K562 (cell line): Measurements from ENCODE around the gene LTBP2. TPM values are rescaled to one million over a fixed set of nuclear protein-coding genes. Genes with fewer than 3 reads are reported as not detected.

ENCODE experiments used
- ATAC-seq: fragments of 200-7000 bp; cut with Tn5 transposase; 3 replicates; pipeline ENCODE4 v1.9.1; 2020; ENCODE audit warnings: moderate library complexity
- BruUV-seq: library from RNA; stranded (reverse); fragments of 400-500 nt; replicated peaks from 2 replicates; lab custom pipeline; 2021; lab: Mats Ljungman, UMichigan
- CTCF ChIA-PET: fragments of 300-600 bp; formaldehyde crosslinking; extraction: SDS; loops from one replicate; lab custom pipeline; 2021; ENCODE audit warnings: low intra/inter-chr PET ratio; lab: Yijun Ruan, JAX
- POLR2A ChIA-PET: fragments of 300-600, 350-650 bp; sonication (Branson Sonifier 250); formaldehyde crosslinking; extraction: SDS; loops from one replicate; lab custom pipeline; 2021; ENCODE audit warnings: antibody characterized with exemption, inconsistent platforms; lab: Yijun Ruan, JAX
- DNase-seq, 4 experiments: peaks; one replicate each; pipeline versions ENCODE4 v3.0.0 to v3.0.0-alpha.2; 2011 to 2018; ENCODE audit warnings: low spot score in 3 of 4, mixed read lengths in 3 of 4; ENCODE audit errors: extremely low read depth in 1 of 4
- FAIRE-seq: peaks from 2 replicates; lab custom pipeline; 2011; peaks lifted over from hg19 to GRCh38; lab: Jason Lieb, UNC
- H2AFZ ChIP-seq: 2 replicates; pipeline ENCODE4 v1.6.0; 2011; ENCODE audit warnings: low read depth, low read length, control low read depth, inconsistent platforms
- H3K27ac ChIP-seq: fragments of 200-600 bp; 3 replicates; pipeline ENCODE4 v1.8.0; 2011; ENCODE audit warnings: low read depth, mild to moderate bottlenecking, control low read depth, inconsistent platforms, low read length, moderate library complexity, mixed read lengths; ENCODE audit errors: extremely low read depth
- H3K27me3 ChIP-seq, 2 experiments: fragments of 300-600 bp in 1 of 2; 2 replicates in 1 of 2; 3 replicates in 1 of 2; pipeline versions ENCODE4 v1.6.0 to v1.8.0; 2011; ENCODE audit warnings: inconsistent platforms in 2 of 2, low read length in 2 of 2, mild to moderate bottlenecking in 1 of 2, mixed read lengths in 1 of 2, moderate library complexity in 1 of 2; ENCODE audit not compliant: control insufficient read depth in 2 of 2, insufficient read depth in 2 of 2
- H3K36me3 ChIP-seq: fragments of 300-600 bp; 3 replicates; pipeline ENCODE4 v1.8.0; 2011; ENCODE audit warnings: mild to moderate bottlenecking, low read length, inconsistent platforms; ENCODE audit not compliant: control insufficient read depth, insufficient read depth
- H3K4me1 ChIP-seq, 2 experiments: fragments of 200-600 bp in 1 of 2; replicated peaks in 1 of 2; 2 replicates in 1 of 2; 3 replicates in 1 of 2; pipeline versions ENCODE4 v1.5.1 to v1.8.0; 2011; ENCODE audit warnings: inconsistent platforms in 2 of 2, low read length in 2 of 2, mild to moderate bottlenecking in 1 of 2, mixed read lengths in 1 of 2, moderate library complexity in 1 of 2; ENCODE audit not compliant: control insufficient read depth in 2 of 2, insufficient read depth in 2 of 2
- H3K4me2 ChIP-seq: 2 replicates; pipeline ENCODE4 v1.6.1; 2011; ENCODE audit warnings: low read length, control low read depth, inconsistent platforms, mixed read lengths; ENCODE audit not compliant: insufficient read depth
- H3K4me3 ChIP-seq: fragments of 200-600 bp; sonication (generic), shearing (Covaris generic); 2 replicates; pipeline ENCODE4 v1.5.1; 2016; ENCODE audit warnings: control low read depth, inconsistent platforms
- H3K79me2 ChIP-seq: fragments of 200-600 bp; 3 replicates; pipeline ENCODE4 v1.8.0; 2011; ENCODE audit warnings: low read length, inconsistent platforms; ENCODE audit not compliant: control insufficient read depth, insufficient read depth
- H3K9ac ChIP-seq, 2 experiments: 2 replicates each; pipeline versions ENCODE4 v1.6.0 to v1.6.1; 2011; ENCODE audit warnings: low read depth in 2 of 2, low read length in 2 of 2, control low read depth in 1 of 2, inconsistent platforms in 1 of 2, mild to moderate bottlenecking in 1 of 2, mixed read lengths in 1 of 2; ENCODE audit not compliant: insufficient read depth in 1 of 2
- H3K9me1 ChIP-seq: one replicate; pipeline ENCODE4 v1.6.0; 2011; ENCODE audit warnings: inconsistent platforms, mild to moderate bottlenecking, low read length, moderate library complexity; ENCODE audit not compliant: control insufficient read depth, insufficient read depth
- H3K9me3 ChIP-seq: replicated peaks from 2 replicates; pipeline ENCODE4 v1.5.1; 2011; ENCODE audit warnings: low read depth, low read length, inconsistent platforms; ENCODE audit not compliant: control insufficient read depth, insufficient read depth
- H4K20me1 ChIP-seq: replicated peaks from 2 replicates; pipeline ENCODE4 v1.6.1; 2011; ENCODE audit warnings: low read length, inconsistent platforms, mixed read lengths; ENCODE audit not compliant: control insufficient read depth, insufficient read depth
- CTCF ChIP-seq, 3 experiments: IDR thresholded peaks in 2 of 3; conservative IDR thresholded peaks in 1 of 3; 2 replicates each; pipeline ENCODE4 v1.5.1; 2011 to 2012; ENCODE audit warnings: low read length in 3 of 3, mild to moderate bottlenecking in 3 of 3, control low read depth in 2 of 3, improper control_type of control experiment in 1 of 3, inconsistent platforms in 1 of 3, low read depth in 1 of 3, mixed read lengths in 1 of 3, moderate library complexity in 1 of 3; ENCODE audit not compliant: insufficient read depth in 2 of 3
- KAT7 ChIP-seq: sonication (generic); formaldehyde crosslinking; IDR thresholded peaks from 2 replicates; pipeline ENCODE4 v1.8.0; 2022; ENCODE audit warnings: missing genetic modification reagents, mild to moderate bottlenecking, borderline replicate concordance
- MAFF ChIP-seq: IDR thresholded peaks from 2 replicates; pipeline ENCODE4 v1.6.1; 2012; ENCODE audit warnings: low read length, improper control_type of control experiment
- MAZ ChIP-seq, 2 experiments: fragments of 450-650 bp in 1 of 2; sonication (generic) in 1 of 2; formaldehyde crosslinking; IDR thresholded peaks in 1 of 2; conservative IDR thresholded peaks in 1 of 2; 2 replicates each; pipeline versions ENCODE4 v1.4.0 to v1.5.0; 2020; ENCODE audit warnings: mild to moderate bottlenecking in 1 of 2, missing genetic modification reagents in 1 of 2
- NELFE ChIP-seq: IDR thresholded peaks from 2 replicates; pipeline ENCODE4 v1.6.1; 2011; ENCODE audit warnings: mild to moderate bottlenecking; ENCODE audit not compliant: insufficient read depth, insufficient read length
- NFE2L1 ChIP-seq: fragments of 450-650 bp; IDR thresholded peaks from 2 replicates; pipeline ENCODE4 v1.6.1; 2016; ENCODE audit warnings: missing genetic modification characterization, low read depth, mild to moderate bottlenecking, missing compliant biosample characterization, moderate library complexity, borderline replicate concordance
- ZNF253 ChIP-seq: fragments of 250-450 bp; sonication (Bioruptor Pico); conservative IDR thresholded peaks from 2 replicates; pipeline ENCODE4 v1.6.1; 2021; ENCODE audit warnings: mild to moderate bottlenecking
- ZNF589 ChIP-seq: fragments of 200-800 bp; sonication (Bioruptor generic); IDR thresholded peaks from 2 replicates; pipeline ENCODE4 v1.6.1; 2016; ENCODE audit warnings: low read depth, missing genetic modification characterization, missing compliant biosample characterization
- WGBS: fragments of 100-300 bp; shearing (Covaris generic); methylation state at CpG from one replicate; pipeline ENCODE4 v1.1.6; 2016; ENCODE audit warnings: low coverage, mixed read lengths; ENCODE audit not compliant: insufficient coverage; ENCODE audit errors: missing lambda C conversion rate; 5-methylcytosine and 5-hydroxymethylcytosine counted together
- in situ Hi-C: fragments of 300-500 bp; cut with MboI; formaldehyde crosslinking; loops from 4 replicates; pipeline ENCODE4 v1.15.0; 2018; ENCODE audit warnings: inconsistent platforms, mixed read lengths
- intact Hi-C: fragments of 100-400 bp; cut with micrococcal nuclease; formaldehyde crosslinking; loops from 2 replicates; pipeline ENCODE4 v1.14.2; 2022
- polyA plus RNA-seq, 8 experiments: library from polyadenylated mRNA; depleted of rRNA in 4 of 8; stranded (reverse) in 5 of 8; unstranded in 3 of 8; fragments of >200 nt; fragmentation: Nextera tagmentation in 2 of 8; fragmentation: Illumina TruSeq in 1 of 8; extraction: Ambion mirVana in 2 of 8; extraction: Trizol in 1 of 8; gene quantifications; 2 replicates each; pipeline versions ENCODE4 v1.2.1 to v1.2.3, GENCODE V29; 2011 to 2014; ENCODE audit warnings: inconsistent platforms in 1 of 8, missing spikeins in 1 of 8
- total RNA-seq, 7 experiments: library from RNA; depleted of rRNA in 6 of 7; stranded (reverse); fragments of >200 nt in 6 of 7; fragmentation: Illumina TruSeq in 2 of 7; extraction: Trizol in 2 of 7; gene quantifications; 2 replicates each; pipeline versions ENCODE4 v1.2.1 to v1.2.3, GENCODE V29; 2011 to 2021; ENCODE audit warnings: low replicate concordance in 1 of 7

LTBP2 gene
- total and polyA plus RNA-seq, 9 of the 15 experiments (the other 6 are each of a cell fraction or from before 2014, with no cell fraction given) = under 0.01 to 0.18 (median 0.03) TPM; not detected in 3

GRCh38 chr14:74503291-74503937 lies 108.6 kb downstream of the LTBP2 start:
- ChIA-PET CTCF (no interaction called here), POLR2A (no interaction called here)
- H3K4me1 ChIP-seq = peaks cover 0 to 7% of the 10 kb centered on the region in 2 experiments; a peak in 1 of 5 replicates
- H3K4me2 ChIP-seq = no peak overlapping the region
- H3K9me3 ChIP-seq = no peaks in the 10 kb centered on the region
- no peak overlapping the region for H3K27ac ChIP-seq
- in situ Hi-C loops (no loop called here), intact Hi-C loops (loop anchor here (5.0 kb wide), 1 partner anchor 299 kb away; no protein-coding TSS in a partner anchor)
- no peak overlapping the region for H3K9ac ChIP-seq
- BruUV-seq = no TSS peak
- TF ChIP-seq ZNF589 (CRISPR knock-in tag) = no peak
- no peak for TF ChIP-seq MAZ (CRISPR knock-in tag; conservative IDR thresholded peaks at IDR 0.05 in 1 of 2, IDR thresholded peaks at IDR 0.05 in 1 of 2)
- no peak for TF ChIP-seq ZNF253 (CRISPR knock-in tag)
- TF ChIP-seq MAFF = no peak
- TF ChIP-seq NFE2L1 = no peak
- TF ChIP-seq CTCF (IDR thresholded peaks at IDR 0.05 in 2 of 3, conservative IDR thresholded peaks at IDR 0.05 in 1 of 3; ENCODE audit: insufficient read depth in 2 of 3, low read depth in 1 of 3, low read length in 3 of 3) = no peak
- TF ChIP-seq NELFE = no peak
- TF ChIP-seq KAT7 (CRISPR knock-in tag) = no peak
- H3K9me1 ChIP-seq = no peaks in the 10 kb centered on the region
- H2AFZ ChIP-seq = no peak overlapping the region
- no peak for ATAC-seq
- no peaks in the 10 kb centered on the region for H3K36me3 ChIP-seq
- WGBS = 12% methylated on average over 8 of the region's 14 CpGs
- no peak for DNase-seq
- no peaks in the 10 kb centered on the region for H3K79me2 ChIP-seq
- no peak for FAIRE-seq
- H3K27me3 ChIP-seq = peaks cover 0 to 33% of the 10 kb centered on the region in 2 experiments; a peak in 2 of 5 replicates
- H3K4me3 ChIP-seq = no peak overlapping the region
- no peaks in the 10 kb centered on the region; the same call in 1 of the 2 replicates for H4K20me1 ChIP-seq
